Measurements from ENCODE around the gene PPP2R5C. TPM values are rescaled to one million over a fixed set of nuclear protein-coding genes. Genes with fewer than 3 reads are reported as not detected.

PPP2R5C gene
- total and polyA plus RNA-seq, 7 donors = 90.2 to 175 (median 131) TPM

DNA sequence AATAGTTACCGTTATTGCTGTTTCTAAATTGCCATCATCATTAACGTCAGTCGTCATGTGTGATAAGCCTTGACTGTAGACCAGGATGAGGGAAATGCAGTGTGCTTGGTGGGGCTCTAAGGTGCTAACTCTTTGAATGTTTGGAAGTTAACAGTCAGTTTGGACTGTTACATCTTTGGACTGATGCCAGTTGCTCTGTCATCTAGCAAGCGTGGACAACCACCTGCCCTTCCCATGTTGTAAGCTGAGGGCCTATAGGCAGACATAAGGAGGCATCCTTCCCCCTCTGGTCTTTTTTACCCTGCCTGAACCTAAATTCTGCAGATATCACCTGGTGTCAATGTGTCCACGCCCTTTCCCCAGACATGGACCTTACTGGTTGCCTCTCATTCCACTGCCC is 94.4 kb downstream of the PPP2R5C start:
- Histone ChIP-seq H3K4me1 (peaks cover 0 to 48% (median 36%) of the 10 kb centered on the region in 4 donors), H3K27ac (peak overlapping the region in 1 of 4 donors; percentile 12)
- WGBS, 2 donors = 20 to 65% methylated on average over 5 of the region's 5 CpGs

GRCh38 chr14:101856536-101856935 is 95.0 kb downstream of the PPP2R5C start:
- WGBS, 2 donors = 26 to 62% methylated on average over 4 of the region's 4 CpGs
- no peak for DNase-seq
- H3K27ac ChIP-seq = peak overlapping the region in 1 of 4 donors; percentile 12
- no peaks in the 10 kb centered on the region for H3K27me3 ChIP-seq
- H3K36me3 ChIP-seq = peaks cover 0 to 23% (median 0%) of the 10 kb centered on the region in 4 donors
- intact Hi-C loops (cut with DNase I) = no loop called here
- peaks cover 0 to 45% (median 33%) of the 10 kb centered on the region in 4 donors for H3K4me1 ChIP-seq
- TF ChIP-seq EP300 (IDR thresholded peaks at IDR 0.05) = no peak
- TF ChIP-seq CTCF (IDR thresholded peaks at IDR 0.05) = no peak
- no peak for TF ChIP-seq POLR2AphosphoS5 (IDR thresholded peaks at IDR 0.05)
- no peak for TF ChIP-seq POLR2A (IDR thresholded peaks at IDR 0.05)
- H3K9me3 ChIP-seq = no peaks in the 10 kb centered on the region
- H3K4me3 ChIP-seq = no peak overlapping the region

More for the DNA sequence above, 94.4 kb downstream of the PPP2R5C start:
- TF ChIP-seq CTCF (IDR thresholded peaks at IDR 0.05) = no peak
- no peak for TF ChIP-seq EP300 (IDR thresholded peaks at IDR 0.05)
- no peak for TF ChIP-seq POLR2A (IDR thresholded peaks at IDR 0.05)
- TF ChIP-seq POLR2AphosphoS5 (IDR thresholded peaks at IDR 0.05) = no peak
- no peaks in the 10 kb centered on the region for H3K9me3 ChIP-seq
- DNase-seq = no peak
- no peaks in the 10 kb centered on the region for H3K27me3 ChIP-seq
- intact Hi-C loops (cut with DNase I) = no loop called here
- peaks cover 0 to 23% (median 0%) of the 10 kb centered on the region in 4 donors for H3K36me3 ChIP-seq
- H3K4me3 ChIP-seq = no peak overlapping the region

DNA sequence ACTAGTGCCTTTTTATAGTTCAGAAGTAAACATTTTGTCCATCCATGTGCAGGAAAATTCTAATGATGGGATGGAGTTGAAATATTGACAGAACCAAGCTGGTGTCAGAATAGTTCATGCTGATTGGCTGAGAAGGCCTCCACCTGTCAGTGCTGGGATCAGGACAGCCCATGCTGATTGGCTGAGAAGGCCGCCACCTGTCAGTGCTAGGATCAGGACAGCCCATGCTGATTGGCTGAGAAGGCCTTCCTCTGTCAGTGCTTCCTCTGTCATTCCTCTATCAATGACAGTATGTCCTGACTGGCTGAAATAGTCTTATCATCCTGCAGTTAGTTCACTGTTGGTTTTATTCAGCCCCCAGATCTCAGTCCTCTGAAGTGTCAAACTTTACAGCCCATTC is 95.7 kb downstream of the PPP2R5C start:
- H3K4me3 ChIP-seq = no peak overlapping the region
- peaks cover 0 to 23% (median 0%) of the 10 kb centered on the region in 4 donors for H3K36me3 ChIP-seq
- H3K9me3 ChIP-seq = no peaks in the 10 kb centered on the region
- no peaks in the 10 kb centered on the region for H3K27me3 ChIP-seq
- no peak for DNase-seq
- 75 to 94% methylated on average over 1 of the region's 1 CpG for WGBS, 2 donors
- no peak overlapping the region for H3K27ac ChIP-seq
- intact Hi-C loops (cut with DNase I) = no loop called here
- peaks cover 0 to 42% (median 32%) of the 10 kb centered on the region in 4 donors for H3K4me1 ChIP-seq
- TF ChIP-seq CTCF (IDR thresholded peaks at IDR 0.05) (no peak), EP300 (IDR thresholded peaks at IDR 0.05) (no peak), POLR2AphosphoS5 (IDR thresholded peaks at IDR 0.05) (no peak), POLR2A (IDR thresholded peaks at IDR 0.05) (no peak)

DNA sequence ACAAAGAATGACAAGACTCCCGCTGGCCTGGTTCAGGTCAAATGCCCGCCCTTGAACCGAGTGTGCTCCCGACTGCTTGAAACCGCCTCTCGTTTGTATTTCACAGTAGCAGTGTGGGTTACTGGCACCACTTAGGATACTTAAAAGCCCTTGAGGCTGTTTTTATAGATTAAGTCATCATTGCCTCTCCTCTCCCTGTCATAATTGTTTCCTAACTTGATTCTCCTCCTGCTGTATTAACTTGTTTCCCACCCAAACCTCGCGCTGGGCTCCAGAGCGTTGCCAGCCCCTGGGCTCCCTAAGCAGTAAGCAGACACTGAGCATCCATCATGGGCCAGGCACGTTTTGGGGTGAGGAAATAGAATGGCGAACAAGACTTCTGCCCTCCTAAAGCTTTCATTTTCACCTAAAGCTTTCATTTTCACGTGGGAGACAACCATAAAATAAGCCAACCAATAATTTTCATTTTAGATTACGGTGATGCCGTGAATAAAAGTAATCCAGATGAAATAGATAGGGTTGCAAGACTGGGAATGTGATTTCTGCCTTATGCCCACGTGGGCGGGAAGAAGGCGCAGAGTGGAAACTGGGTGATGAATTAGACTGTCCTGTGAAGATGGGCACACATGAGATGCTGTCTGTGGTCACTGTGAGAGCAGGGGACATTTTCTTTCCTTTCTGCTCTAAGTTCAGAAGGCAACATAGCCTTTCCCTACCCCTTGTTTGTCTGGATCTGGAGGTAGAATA is 97.5 kb downstream of the PPP2R5C start:
- Histone ChIP-seq H3K27me3 (no peaks in the 10 kb centered on the region), H3K4me3 (no peak overlapping the region), H3K9me3 (no peaks in the 10 kb centered on the region), H3K27ac (no peak overlapping the region), H3K36me3 (peaks cover 0 to 25% (median 0%) of the 10 kb centered on the region in 4 donors), H3K4me1 (peaks cover 0 to 35% (median 21%) of the 10 kb centered on the region in 4 donors)
- WGBS, 2 donors = 53 to 79% methylated on average over 17 of the region's 17 CpGs
- intact Hi-C loops (cut with DNase I) = no loop called here
- TF ChIP-seq POLR2AphosphoS5 (IDR thresholded peaks at IDR 0.05) (no peak), EP300 (IDR thresholded peaks at IDR 0.05) (no peak)
- no peak for DNase-seq

GRCh38 chr14:101859538-101859902 is 98.0 kb downstream of the PPP2R5C start:
- TF ChIP-seq EP300 (IDR thresholded peaks at IDR 0.05) (no peak), POLR2AphosphoS5 (IDR thresholded peaks at IDR 0.05) (no peak), CTCF (IDR thresholded peaks at IDR 0.05) (no peak), POLR2A (IDR thresholded peaks at IDR 0.05) (no peak)
- Histone ChIP-seq H3K4me3 (no peak overlapping the region), H3K4me1 (peaks cover 0 to 29% (median 16%) of the 10 kb centered on the region in 4 donors), H3K27ac (no peak overlapping the region), H3K9me3 (no peaks in the 10 kb centered on the region), H3K27me3 (no peaks in the 10 kb centered on the region), H3K36me3 (peaks cover 0 to 31% (median 0%) of the 10 kb centered on the region in 4 donors)
- intact Hi-C loops (cut with DNase I) = no loop called here
- DNase-seq = no peak
- 81 to 85% methylated on average over 2 of the region's 2 CpGs for WGBS, 2 donors
